Measurements from ENCODE around the gene GALNS.

GALNS gene

GRCh38 chr16:88870608-88871348 is 14.0 kb upstream of the GALNS start:
- TF ChIP-seq USF1 (IDR thresholded peaks at IDR 0.05) = no peak
- TF ChIP-seq MAX (IDR thresholded peaks at IDR 0.05) = no peak
- TF ChIP-seq CREB1 (IDR thresholded peaks at IDR 0.05; ENCODE audit: low read depth) = no peak
- TF ChIP-seq EP300 (IDR thresholded peaks at IDR 0.05; ENCODE audit: borderline replicate concordance) = no peak
- TF ChIP-seq NFIC (IDR thresholded peaks at IDR 0.05) = no peak
- TF ChIP-seq TAF1 (IDR thresholded peaks at IDR 0.05; ENCODE audit: low read depth) = no peak
- no peak for TF ChIP-seq CEBPB (IDR thresholded peaks at IDR 0.05)
- no peak for TF ChIP-seq EGR1 (IDR thresholded peaks at IDR 0.05)
- no peak for TF ChIP-seq RAD21 (IDR thresholded peaks at IDR 0.05; ENCODE audit: low read depth)
- TF ChIP-seq FOXM1 (IDR thresholded peaks at IDR 0.05; ENCODE audit: borderline replicate concordance, low read depth) = no peak
- TF ChIP-seq ZBTB7A (IDR thresholded peaks at IDR 0.05; ENCODE audit: low read depth) = no peak
- TF ChIP-seq YY1 (IDR thresholded peaks at IDR 0.05; ENCODE audit: low read depth) = no peak
- TF ChIP-seq REST (IDR thresholded peaks at IDR 0.05; ENCODE audit: low read depth) = no peak
- no peak for TF ChIP-seq TEAD4 (IDR thresholded peaks at IDR 0.05)
- TF ChIP-seq TCF12 (IDR thresholded peaks at IDR 0.05; ENCODE audit: low read depth) = no peak

GRCh38 chr16:88869673-88869980 is 12.9 kb upstream of the GALNS start:
- TF ChIP-seq RAD21 (IDR thresholded peaks at IDR 0.05; ENCODE audit: low read depth) (no peak), MAX (IDR thresholded peaks at IDR 0.05) (no peak), REST (IDR thresholded peaks at IDR 0.05; ENCODE audit: low read depth) (no peak), YY1 (IDR thresholded peaks at IDR 0.05; ENCODE audit: low read depth) (no peak)

GRCh38 chr16:88868974-88869672 is 12.4 kb upstream of the GALNS start:
- no peak for TF ChIP-seq CEBPB (IDR thresholded peaks at IDR 0.05)
- no peak for TF ChIP-seq CREB1 (IDR thresholded peaks at IDR 0.05; ENCODE audit: low read depth)
- TF ChIP-seq MAX (IDR thresholded peaks at IDR 0.05) = no peak
- TF ChIP-seq TAF1 (IDR thresholded peaks at IDR 0.05; ENCODE audit: low read depth) = no peak
- no peak for TF ChIP-seq USF1 (IDR thresholded peaks at IDR 0.05)

GRCh38 chr16:88867581-88868246 is 11.0 kb upstream of the GALNS start:
- TF ChIP-seq FOXM1 (IDR thresholded peaks at IDR 0.05; ENCODE audit: borderline replicate concordance, low read depth) (no peak), NFIC (IDR thresholded peaks at IDR 0.05) (no peak), REST (IDR thresholded peaks at IDR 0.05; ENCODE audit: low read depth) (no peak), EGR1 (IDR thresholded peaks at IDR 0.05) (no peak), ZBTB7A (IDR thresholded peaks at IDR 0.05; ENCODE audit: low read depth) (no peak), MAX (IDR thresholded peaks at IDR 0.05) (no peak), EP300 (IDR thresholded peaks at IDR 0.05; ENCODE audit: borderline replicate concordance) (no peak), RAD21 (IDR thresholded peaks at IDR 0.05; ENCODE audit: low read depth) (no peak), USF1 (IDR thresholded peaks at IDR 0.05) (no peak), TCF12 (IDR thresholded peaks at IDR 0.05; ENCODE audit: low read depth) (no peak), TAF1 (IDR thresholded peaks at IDR 0.05; ENCODE audit: low read depth) (no peak), TEAD4 (IDR thresholded peaks at IDR 0.05) (no peak), CREB1 (IDR thresholded peaks at IDR 0.05; ENCODE audit: low read depth) (no peak), YY1 (IDR thresholded peaks at IDR 0.05; ENCODE audit: low read depth) (no peak), CEBPB (IDR thresholded peaks at IDR 0.05) (no peak)
